IMR-90 (cell line): Measurements from ENCODE around the gene C6orf118. TPM values are rescaled to one million over a fixed set of nuclear protein-coding genes. Genes with fewer than 3 reads are reported as not detected.

Experiments
- ATAC-seq: fragments of 200-7000 bp; cut with Tn5 transposase; 2 replicates; pipeline ENCODE4 v1.9.1; 2020; ENCODE audit warnings: low read depth, mild to moderate bottlenecking, moderate library complexity
- BruUV-seq: library from RNA; stranded (reverse); fragments of 400-500 nt; replicated peaks from 2 replicates; lab custom pipeline; 2021; lab: Mats Ljungman, UMichigan
- CTCF ChIA-PET: fragments of 300-600 bp; formaldehyde crosslinking; extraction: SDS; loops from one replicate; lab custom pipeline; 2021; ENCODE audit warnings: antibody characterized with exemption; lab: Yijun Ruan, JAX
- POLR2A ChIA-PET: fragments of 300-600 bp; sonication (Branson Sonifier 250); formaldehyde crosslinking; loops from one replicate; lab custom pipeline; 2022; ENCODE audit warnings: antibody characterized with exemption; ENCODE audit not compliant: unreplicated experiment; lab: Charles Lee
- DNase-seq: peaks from one replicate; pipeline ENCODE4 v3.0.0; 2013
- H2AFZ ChIP-seq: replicated peaks from 2 replicates; pipeline ENCODE3; 2013; ENCODE audit warnings: low read length, mild to moderate bottlenecking; ENCODE audit not compliant: poor library complexity
- H2AK5ac ChIP-seq: 2 replicates; pipeline ENCODE4 v1.6.1; 2013; ENCODE audit warnings: low read depth, low read length, inconsistent platforms
- H2AK9ac ChIP-seq: replicated peaks from 2 replicates; pipeline ENCODE3; 2013; ENCODE audit warnings: mild to moderate bottlenecking, low read depth, low read length, moderate library complexity; ENCODE audit not compliant: poor library complexity
- H2BK120ac ChIP-seq: 2 replicates; pipeline ENCODE4 v1.6.1; 2013; ENCODE audit warnings: low read depth, low read length, inconsistent platforms
- H2BK15ac ChIP-seq: 3 replicates; pipeline ENCODE4 v1.6.1; 2013; ENCODE audit warnings: low read depth, low read length, inconsistent platforms
- H2BK20ac ChIP-seq: 2 replicates; pipeline ENCODE4 v1.6.1; 2013; ENCODE audit warnings: low read depth, mild to moderate bottlenecking, inconsistent platforms, low read length, moderate library complexity
- H2BK5ac ChIP-seq: 2 replicates; pipeline ENCODE4 v1.6.1; 2013; ENCODE audit warnings: mild to moderate bottlenecking, low read depth, low read length, inconsistent platforms; ENCODE audit not compliant: poor library complexity, severe bottlenecking
- H3K14ac ChIP-seq: replicated peaks from 2 replicates; pipeline ENCODE4 v1.6.1; 2013; ENCODE audit warnings: low read depth, low read length, inconsistent platforms
- H3K18ac ChIP-seq: 2 replicates; pipeline ENCODE4 v1.6.1; 2013; ENCODE audit warnings: low read depth, low read length, control low read depth
- H3K23ac ChIP-seq: 2 replicates; pipeline ENCODE4 v1.6.1; 2013; ENCODE audit warnings: low read depth, low read length, inconsistent platforms
- H3K27ac ChIP-seq: 2 replicates; pipeline ENCODE4 v1.5.1; 2013; ENCODE audit warnings: mild to moderate bottlenecking, control low read depth, low read length; ENCODE audit not compliant: insufficient read depth
- H3K27me3 ChIP-seq: 2 replicates; pipeline ENCODE4 v1.6.1; 2013; ENCODE audit warnings: low read length; ENCODE audit not compliant: control insufficient read depth, insufficient read depth
- H3K36me3 ChIP-seq: 2 replicates; pipeline ENCODE4 v1.6.1; 2013; ENCODE audit warnings: low read length, mixed read lengths; ENCODE audit not compliant: control insufficient read depth, insufficient read depth
- H3K4ac ChIP-seq: 2 replicates; pipeline ENCODE4 v1.6.1; 2013; ENCODE audit warnings: low read depth, low read length, inconsistent platforms
- H3K4me1 ChIP-seq: 2 replicates; pipeline ENCODE4 v1.6.1; 2013; ENCODE audit warnings: low read length, mixed read lengths; ENCODE audit not compliant: control insufficient read depth, insufficient read depth
- H3K4me2 ChIP-seq: 2 replicates; pipeline ENCODE4 v1.6.1; 2013; ENCODE audit warnings: low read depth, mild to moderate bottlenecking, control low read depth, low read length, moderate library complexity
- H3K4me3 ChIP-seq: 2 replicates; pipeline ENCODE4 v1.5.1; 2013; ENCODE audit warnings: low read depth, mild to moderate bottlenecking, control low read depth, low read length, moderate library complexity; ENCODE audit not compliant: insufficient read depth
- H3K56ac ChIP-seq: 2 replicates; pipeline ENCODE4 v1.6.1; 2013; ENCODE audit warnings: low read length, inconsistent platforms; ENCODE audit not compliant: insufficient read depth; ENCODE audit errors: extremely low read depth
- H3K79me1 ChIP-seq, 2 experiments: 2 replicates each; pipeline ENCODE4 v1.6.1; 2013; ENCODE audit warnings: low read length in 2 of 2, inconsistent platforms in 1 of 2, low read depth in 1 of 2
- H3K9ac ChIP-seq: 2 replicates; pipeline ENCODE4 v1.6.1; 2013; ENCODE audit warnings: low read depth, low read length, control low read depth
- H3K9me1 ChIP-seq: 2 replicates; pipeline ENCODE4 v1.6.1; 2013; ENCODE audit warnings: low read length, inconsistent platforms; ENCODE audit not compliant: insufficient read depth
- H3K9me3 ChIP-seq: 2 replicates; pipeline ENCODE4 v1.6.1; 2013; ENCODE audit warnings: low read length; ENCODE audit not compliant: control insufficient read depth, insufficient read depth
- H4K20me1 ChIP-seq: 2 replicates; pipeline ENCODE4 v1.6.1; 2013; ENCODE audit warnings: low read length, inconsistent platforms; ENCODE audit not compliant: insufficient read depth
- H4K5ac ChIP-seq: 2 replicates; pipeline ENCODE4 v1.6.1; 2013; ENCODE audit warnings: mild to moderate bottlenecking, low read depth, low read length, control low read depth
- H4K8ac ChIP-seq, 2 experiments: 2 replicates each; pipeline ENCODE4 v1.6.1; 2013; ENCODE audit warnings: low read depth in 2 of 2, low read length in 2 of 2, control low read depth in 1 of 2, inconsistent platforms in 1 of 2
- H4K91ac ChIP-seq: 2 replicates; pipeline ENCODE4 v1.6.1; 2013; ENCODE audit warnings: low read depth, low read length, inconsistent platforms; ENCODE audit not compliant: insufficient read depth
- BHLHE40 ChIP-seq: fragments of 150-350 bp; IDR thresholded peaks from 2 replicates; pipeline ENCODE4 v1.6.1; 2016; ENCODE audit warnings: mild to moderate bottlenecking, low read depth, low read length
- CEBPB ChIP-seq: IDR thresholded peaks from 2 replicates; pipeline ENCODE4 v1.6.1; 2012; ENCODE audit warnings: low read depth, low read length, improper control_type of control experiment
- CHD1 ChIP-seq: IDR thresholded peaks from 2 replicates; pipeline ENCODE4 v1.6.1; 2012; ENCODE audit warnings: low read depth, low read length, improper control_type of control experiment
- CTCF ChIP-seq: conservative IDR thresholded peaks from 2 replicates; pipeline ENCODE4 v1.5.1; 2012; ENCODE audit warnings: mild to moderate bottlenecking, low read depth, low read length, improper control_type of control experiment
- ELK1 ChIP-seq: fragments of 150-350 bp; IDR thresholded peaks from 2 replicates; pipeline ENCODE4 v1.6.1; 2016; ENCODE audit warnings: low read depth, mild to moderate bottlenecking, low read length, moderate library complexity, borderline replicate concordance
- FOS ChIP-seq: fragments of 150-350 bp; IDR thresholded peaks from 2 replicates; pipeline ENCODE4 v1.6.1; 2016; ENCODE audit warnings: low read depth, low read length
- MAFK ChIP-seq: IDR thresholded peaks from 2 replicates; pipeline ENCODE4 v1.6.1; 2012; ENCODE audit warnings: low read depth, low read length, improper control_type of control experiment
- MAZ ChIP-seq: IDR thresholded peaks from 2 replicates; pipeline ENCODE4 v1.6.1; 2012; ENCODE audit warnings: low read depth, mild to moderate bottlenecking, low read length, improper control_type of control experiment, moderate library complexity, borderline replicate concordance
- MXI1 ChIP-seq: IDR thresholded peaks from 2 replicates; pipeline ENCODE4 v1.6.1; 2012; ENCODE audit warnings: low read depth, mild to moderate bottlenecking, low read length, moderate library complexity, borderline replicate concordance
- NFE2L2 ChIP-seq: fragments of 150-350 bp; IDR thresholded peaks from 2 replicates; pipeline ENCODE4 v1.6.1; 2016; ENCODE audit warnings: low read depth, mild to moderate bottlenecking, low read length
- POLR2A ChIP-seq: IDR thresholded peaks from 2 replicates; pipeline ENCODE4 v1.6.1; 2012; ENCODE audit warnings: mild to moderate bottlenecking, low read depth, low read length
- RAD21 ChIP-seq: IDR thresholded peaks from 2 replicates; pipeline ENCODE4 v1.6.1; 2012; ENCODE audit warnings: low read length, improper control_type of control experiment
- RFX5 ChIP-seq: IDR thresholded peaks from 2 replicates; pipeline ENCODE4 v1.8.0; 2012; ENCODE audit warnings: low read depth, mild to moderate bottlenecking, low read length, moderate library complexity
- SMC3 ChIP-seq: fragments of 150-350 bp; IDR thresholded peaks from 2 replicates; pipeline ENCODE4 v1.6.1; 2016; ENCODE audit warnings: low read depth, mild to moderate bottlenecking, antibody characterized with exemption, low read length, moderate library complexity
- USF2 ChIP-seq: fragments of 150-350 bp; IDR thresholded peaks from 2 replicates; pipeline ENCODE4 v1.6.1; 2017; ENCODE audit warnings: mild to moderate bottlenecking, antibody characterized with exemption, low read length, low read depth
- WGBS, 2 experiments: methylation state at CpG; one replicate each; pipeline versions ENCODE4 v1.1.5 to v1.1.7; 2013; ENCODE audit warnings: missing lambda C conversion rate in 2 of 2; ENCODE audit not compliant: insufficient read length in 1 of 2; ENCODE audit errors: extremely low coverage in 2 of 2; 5-methylcytosine and 5-hydroxymethylcytosine counted together
- dilution Hi-C: fragments of 300-500 bp; cut with HindIII; formaldehyde crosslinking; loops from one replicate; pipeline ENCODE4 v1.14.3; 2018; ENCODE audit warnings: low sequenced_read_pairs; ENCODE audit not compliant: unreplicated experiment
- in situ Hi-C: fragments of 300-500 bp; cut with MboI; formaldehyde crosslinking; loops from 3 replicates; pipeline ENCODE4 v1.14.3; 2019; ENCODE audit warnings: low sequenced_read_pairs, inconsistent platforms, mixed read lengths
- intact Hi-C: fragments of 100-400 bp; cut with micrococcal nuclease; formaldehyde crosslinking; loops from 2 replicates; pipeline ENCODE4 v1.10.0; 2022
- polyA plus RNA-seq, 3 experiments: library from polyadenylated mRNA; depleted of rRNA; stranded (reverse); fragments of >200 nt; gene quantifications; 2 replicates each; pipeline ENCODE4 v1.2.3, GENCODE V29; 2012; ENCODE audit warnings: low replicate concordance in 1 of 3
- total RNA-seq: library from RNA; depleted of rRNA; stranded (reverse); fragments of >200 nt; gene quantifications from 2 replicates; pipeline ENCODE4 v1.2.3, GENCODE V29; 2012

Gene C6orf118
- total and polyA plus RNA-seq, 2 of the 4 experiments (the other 2 are of a cell fraction), result not detected

GRCh38 chr6:165232731-165233488, 76.5 kb downstream of the C6orf118 start:
- no peak overlapping the region for H2BK120ac ChIP-seq
- no CpG with 5 or more reads among the region's 8 CpGs for WGBS, 2 experiments
- H3K27ac ChIP-seq, result no peak overlapping the region
- no peak overlapping the region for H3K4me3 ChIP-seq
- no peak overlapping the region for H2BK5ac ChIP-seq
- H3K14ac ChIP-seq, result no peak overlapping the region
- no peak overlapping the region for H3K9ac ChIP-seq
- no peak overlapping the region for H2AK9ac ChIP-seq
- BruUV-seq, result no TSS peak
- H3K18ac ChIP-seq, result no peak overlapping the region
- no peak overlapping the region for H4K91ac ChIP-seq
- ChIA-PET CTCF (no interaction called here), POLR2A (no interaction called here)
- no peak overlapping the region for H2BK15ac ChIP-seq
- no peaks in the 10 kb centered on the region for H3K27me3 ChIP-seq
- no peaks in the 10 kb centered on the region for H3K79me1 ChIP-seq
- no peaks in the 10 kb centered on the region for H4K20me1 ChIP-seq
- no peak overlapping the region for H3K4ac ChIP-seq
- no peaks in the 10 kb centered on the region for H3K36me3 ChIP-seq
- H4K8ac ChIP-seq, result no peak overlapping the region
- intact Hi-C loops (loop anchor here (10.0 kb wide), 1 partner anchor 178 kb away; no protein-coding TSS in a partner anchor), dilution Hi-C loops (no loop called here), in situ Hi-C loops (no loop called here)
- ATAC-seq (no peak), DNase-seq (no peak)
- no peak overlapping the region for H3K56ac ChIP-seq
- H3K23ac ChIP-seq, result no peak overlapping the region
- peaks cover 25% of the 10 kb centered on the region for H3K9me3 ChIP-seq
- no peak overlapping the region for H2BK20ac ChIP-seq
- H3K4me2 ChIP-seq, result no peak overlapping the region
- no peak overlapping the region for H2AFZ ChIP-seq
- H2AK5ac ChIP-seq, result no peak overlapping the region
- no peak for TF ChIP-seq POLR2A
- no peak for TF ChIP-seq MAFK
- no peak for TF ChIP-seq FOS
- no peak for TF ChIP-seq CHD1
- no peak for TF ChIP-seq NFE2L2
- TF ChIP-seq USF2, result no peak
- TF ChIP-seq MXI1, result no peak
- no peak for TF ChIP-seq SMC3
- TF ChIP-seq RFX5, result no peak
- TF ChIP-seq MAZ, result no peak
- no peak for TF ChIP-seq CTCF
- TF ChIP-seq RAD21, result no peak
- TF ChIP-seq BHLHE40, result no peak
- TF ChIP-seq CEBPB, result no peak
- TF ChIP-seq ELK1, result no peak
- H3K4me1 ChIP-seq, result no peaks in the 10 kb centered on the region
- no peak overlapping the region for H4K5ac ChIP-seq
- H3K9me1 ChIP-seq, result no peaks in the 10 kb centered on the region
